ENCODE measurements around the gene MYBBP1A. TPM values are rescaled to one million over a fixed set of nuclear protein-coding genes. Genes with fewer than 3 reads are reported as not detected.
A peak's percentile ranks its signal among the peaks of the same experiment; 100 is the strongest.

MYBBP1A gene
- total RNA-seq, 1 experiment from 2014 or later, result 155 TPM

DNA sequence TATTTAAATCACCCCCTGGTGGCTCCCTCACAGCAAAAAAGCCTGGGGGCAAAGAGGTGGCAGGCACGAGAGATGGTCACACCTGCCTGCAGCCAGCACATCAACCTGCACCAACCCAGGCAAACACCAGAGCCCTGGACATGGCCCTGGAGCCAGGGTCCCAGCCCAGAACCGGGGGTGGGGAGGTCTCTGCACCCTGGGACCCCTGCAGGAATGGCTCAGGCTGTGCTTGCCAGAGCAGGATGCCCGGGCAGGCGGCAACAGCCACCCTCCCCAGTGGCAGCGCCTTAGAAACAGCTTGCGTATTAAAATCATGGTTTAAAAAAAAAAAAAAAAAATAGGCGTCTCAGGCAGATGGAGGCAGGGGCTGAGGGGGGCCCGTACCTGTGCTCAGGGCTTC is 16.2 kb downstream of the MYBBP1A start:
- no peaks in the 10 kb centered on the region for H3K9me2 ChIP-seq (replicated peaks; ENCODE audit: low read length)
- H3K9me3 ChIP-seq (ENCODE audit: low read length), result no peaks in the 10 kb centered on the region
- H4K20me1 ChIP-seq (ENCODE audit: low read length), result no peaks in the 10 kb centered on the region; the same call in 1 of the 2 replicates
- TF ChIP-seq EZH2 (IDR thresholded peaks at IDR 0.05; ENCODE audit: low read length, unreplicated experiment), result no peak
- TF ChIP-seq EZH2phosphoT487 (IDR thresholded peaks at IDR 0.05; ENCODE audit: borderline replicate concordance, low read length), result no peak
- TF ChIP-seq, protein P1, sequence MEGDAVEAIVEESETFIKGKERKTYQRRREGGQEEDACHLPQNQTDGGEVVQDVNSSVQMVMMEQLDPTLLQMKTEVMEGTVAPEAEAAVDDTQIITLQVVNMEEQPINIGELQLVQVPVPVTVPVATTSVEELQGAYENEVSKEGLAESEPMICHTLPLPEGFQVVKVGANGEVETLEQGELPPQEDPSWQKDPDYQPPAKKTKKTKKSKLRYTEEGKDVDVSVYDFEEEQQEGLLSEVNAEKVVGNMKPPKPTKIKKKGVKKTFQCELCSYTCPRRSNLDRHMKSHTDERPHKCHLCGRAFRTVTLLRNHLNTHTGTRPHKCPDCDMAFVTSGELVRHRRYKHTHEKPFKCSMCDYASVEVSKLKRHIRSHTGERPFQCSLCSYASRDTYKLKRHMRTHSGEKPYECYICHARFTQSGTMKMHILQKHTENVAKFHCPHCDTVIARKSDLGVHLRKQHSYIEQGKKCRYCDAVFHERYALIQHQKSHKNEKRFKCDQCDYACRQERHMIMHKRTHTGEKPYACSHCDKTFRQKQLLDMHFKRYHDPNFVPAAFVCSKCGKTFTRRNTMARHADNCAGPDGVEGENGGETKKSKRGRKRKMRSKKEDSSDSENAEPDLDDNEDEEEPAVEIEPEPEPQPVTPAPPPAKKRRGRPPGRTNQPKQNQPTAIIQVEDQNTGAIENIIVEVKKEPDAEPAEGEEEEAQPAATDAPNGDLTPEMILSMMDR (conservative IDR thresholded peaks at IDR 0.05; ENCODE audit: low read depth, low read length), result no peak
- H3K4me3 ChIP-seq (ENCODE audit: low read length), result no peak overlapping the region
- no peak overlapping the region for H3K27ac ChIP-seq (ENCODE audit: low read length)
- H2AFZ ChIP-seq (ENCODE audit: low read length), result no peak overlapping the region
- H3F3A ChIP-seq (ENCODE audit: low read length, unreplicated experiment), result no peaks in the 10 kb centered on the region
- ATAC-seq (no peak), DNase-seq (no peak)
- no peaks in the 10 kb centered on the region for H3K79me2 ChIP-seq (ENCODE audit: low read length)
- H3K4me1 ChIP-seq (ENCODE audit: insufficient read depth, low read length), result peaks cover 6% of the 10 kb centered on the region; the same call in 1 of the 2 replicates
- ChIA-PET POLR2A (ENCODE audit: unreplicated experiment) (no interaction called here), CTCF (no interaction called here)
- TSS peak; percentile 13 for BruUV-seq (replicated peaks)
- H3K36me3 ChIP-seq (ENCODE audit: low read depth, low read length), result peaks cover 3% of the 10 kb centered on the region
- no peak overlapping the region for H3K9ac ChIP-seq (ENCODE audit: low read length)
- H3K4me2 ChIP-seq (ENCODE audit: low read length), result no peak overlapping the region
- no peaks in the 10 kb centered on the region for H3K27me3 ChIP-seq (ENCODE audit: low read length)
- intact Hi-C loops (cut with micrococcal nuclease), result loop anchor here (10.0 kb wide), 1 partner anchor 114 kb away; no protein-coding TSS in a partner anchor

GRCh38 chr17:4538236-4539002 is 16.8 kb downstream of the MYBBP1A start:
- no TSS peak for BruUV-seq (replicated peaks)
- no peaks in the 10 kb centered on the region for H3F3A ChIP-seq (ENCODE audit: low read length, unreplicated experiment)
- POLR2A ChIA-PET (ENCODE audit: unreplicated experiment), result no interaction called here

More at GRCh38 chr17:4538236-4539002, 16.8 kb downstream of the MYBBP1A start:
- CTCF ChIA-PET, result no interaction called here
- no peak overlapping the region for H3K9ac ChIP-seq (ENCODE audit: low read length)
- H3K79me2 ChIP-seq (ENCODE audit: low read length), result no peaks in the 10 kb centered on the region
- H3K4me3 ChIP-seq (ENCODE audit: low read length), result no peak overlapping the region
- peaks cover 3% of the 10 kb centered on the region for H3K36me3 ChIP-seq (ENCODE audit: low read depth, low read length)
- no peak overlapping the region for H3K4me2 ChIP-seq (ENCODE audit: low read length)
- DNase-seq (no peak), ATAC-seq (no peak)
- H3K4me1 ChIP-seq (ENCODE audit: insufficient read depth, low read length), result peaks cover 8% of the 10 kb centered on the region; the same call in 1 of the 2 replicates
- H3K9me3 ChIP-seq (ENCODE audit: low read length), result no peaks in the 10 kb centered on the region
- no peaks in the 10 kb centered on the region; the same call in 1 of the 2 replicates for H4K20me1 ChIP-seq (ENCODE audit: low read length)
- TF ChIP-seq EZH2phosphoT487 (IDR thresholded peaks at IDR 0.05; ENCODE audit: borderline replicate concordance, low read length) (no peak), EZH2 (IDR thresholded peaks at IDR 0.05; ENCODE audit: low read length, unreplicated experiment) (no peak)
- TF ChIP-seq, protein P1 (conservative IDR thresholded peaks at IDR 0.05; ENCODE audit: low read depth, low read length), result no peak
- no peak overlapping the region for H3K27ac ChIP-seq (ENCODE audit: low read length)
- H2AFZ ChIP-seq (ENCODE audit: low read length), result no peak overlapping the region
- intact Hi-C loops (cut with micrococcal nuclease), result loop anchor here (10.0 kb wide), 1 partner anchor 114 kb away; no protein-coding TSS in a partner anchor
- H3K27me3 ChIP-seq (ENCODE audit: low read length), result no peaks in the 10 kb centered on the region
- H3K9me2 ChIP-seq (replicated peaks; ENCODE audit: low read length), result no peaks in the 10 kb centered on the region
